ENCODE measurements around the gene SF3A2.

SF3A2 gene

GRCh38 chr19:2237869-2238153 is 1.2 kb downstream of the SF3A2 start:
- peaks cover 76% of the 10 kb centered on the region for H3K36me3 ChIP-seq (ENCODE audit: insufficient read depth, insufficient read length, low read length)
- H3K27me3 ChIP-seq (ENCODE audit: insufficient read depth, insufficient read length) = no peaks in the 10 kb centered on the region
- peaks cover 41% of the 10 kb centered on the region for H3K4me1 ChIP-seq (ENCODE audit: insufficient read depth, insufficient read length)
- peak overlapping the region; percentile 90 for H3K4me3 ChIP-seq (ENCODE audit: insufficient read length, low read depth)
- DNase-seq (ENCODE audit: low read depth, low spot score) = no peak
- H3K9me3 ChIP-seq (ENCODE audit: insufficient read depth, low read length) = no peaks in the 10 kb centered on the region
- TF ChIP-seq SUZ12 (IDR thresholded peaks at IDR 0.05; ENCODE audit: extremely low read depth, insufficient read depth, insufficient read length) (no peak), YY1 (IDR thresholded peaks at IDR 0.05; ENCODE audit: insufficient read depth, insufficient read length) (no peak)
- peak overlapping the region; percentile 99 for H3K9ac ChIP-seq (ENCODE audit: insufficient read length, low read depth)

DNA sequence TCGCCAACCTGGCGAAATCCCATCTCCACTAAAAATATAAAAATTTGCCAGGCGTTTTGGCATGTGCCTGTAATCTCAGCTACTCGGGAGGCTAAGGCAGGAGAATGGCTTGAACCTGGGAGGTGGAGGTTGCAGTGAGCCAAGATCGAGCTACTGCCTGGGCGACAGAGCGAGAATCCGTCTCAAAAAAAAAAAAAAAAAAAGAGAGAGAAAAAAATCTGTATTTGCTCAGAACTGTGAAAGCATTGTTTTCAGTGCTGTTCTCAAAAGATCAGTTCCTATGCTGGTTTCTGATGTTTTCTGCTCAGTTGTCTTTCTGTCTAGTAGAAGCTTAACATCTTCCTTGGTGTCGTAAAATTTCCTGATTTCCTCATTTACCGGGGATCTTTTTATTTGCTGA is 2.5 kb downstream of the SF3A2 start:
- no peak for DNase-seq (ENCODE audit: low read depth, low spot score)
- peaks cover 35% of the 10 kb centered on the region for H3K4me1 ChIP-seq (ENCODE audit: insufficient read depth, insufficient read length)
- no peak for TF ChIP-seq ZNF274 (IDR thresholded peaks at IDR 0.05; ENCODE audit: low read depth, low read length)
- no peak for TF ChIP-seq SUZ12 (IDR thresholded peaks at IDR 0.05; ENCODE audit: extremely low read depth, insufficient read depth, insufficient read length)
- TF ChIP-seq YY1 (IDR thresholded peaks at IDR 0.05; ENCODE audit: insufficient read depth, insufficient read length) = no peak
- peaks cover 76% of the 10 kb centered on the region for H3K36me3 ChIP-seq (ENCODE audit: insufficient read depth, insufficient read length, low read length)
- no peaks in the 10 kb centered on the region for H3K9me3 ChIP-seq (ENCODE audit: insufficient read depth, low read length)
- H3K27me3 ChIP-seq (ENCODE audit: insufficient read depth, insufficient read length) = no peaks in the 10 kb centered on the region
- peak overlapping the region; percentile 62 for H3K9ac ChIP-seq (ENCODE audit: insufficient read length, low read depth)
- peak overlapping the region; percentile 12 for H3K4me3 ChIP-seq (ENCODE audit: insufficient read length, low read depth)

DNA sequence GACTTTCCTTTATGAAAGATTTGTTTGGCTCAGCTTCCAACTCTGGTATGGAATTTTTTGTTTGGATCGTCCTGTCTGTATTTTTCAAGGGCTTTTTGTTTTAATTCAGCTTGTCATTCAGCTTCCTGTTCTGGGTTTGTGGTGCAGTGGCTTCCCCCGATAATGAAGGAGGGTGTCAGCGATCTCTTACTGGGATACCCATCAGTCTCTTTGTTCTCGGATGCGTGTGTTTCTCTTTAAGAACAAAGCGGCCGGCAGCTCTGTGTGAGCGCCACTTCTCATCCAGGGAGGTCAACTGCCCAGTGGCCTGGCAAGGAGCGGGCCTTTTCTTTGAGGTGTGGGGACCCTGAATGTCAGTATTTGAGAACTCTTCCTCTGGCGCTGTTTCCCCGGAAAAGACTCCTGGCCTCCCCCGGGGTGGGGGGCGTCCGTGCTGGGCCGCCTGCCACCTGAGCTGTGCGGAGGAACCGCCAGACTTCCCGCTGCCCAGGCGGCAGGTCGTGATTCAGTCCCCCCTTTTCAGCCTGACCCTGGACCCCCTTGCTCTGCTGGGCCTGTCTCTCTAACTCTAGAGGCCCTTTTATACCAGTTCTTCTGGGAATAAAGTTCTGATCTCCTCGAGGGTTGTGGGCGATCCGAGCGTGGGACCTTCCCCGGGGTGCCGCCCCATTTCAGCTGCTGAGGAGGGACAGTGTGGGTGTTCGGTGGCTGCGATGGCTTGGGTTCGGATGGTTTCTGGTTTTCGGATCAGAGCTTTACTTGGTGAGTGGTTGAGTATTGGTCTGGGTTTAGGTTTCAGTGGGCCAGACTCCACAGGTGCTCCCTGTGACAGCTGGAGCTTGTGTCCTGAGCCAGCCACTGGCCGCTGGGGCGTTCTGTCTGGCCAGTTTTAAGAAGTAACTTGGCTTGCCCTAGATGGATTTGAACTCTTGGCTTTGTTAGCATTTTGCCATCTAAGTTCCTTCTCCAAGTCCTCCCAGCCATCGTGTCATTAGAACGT is 3.4 kb downstream of the SF3A2 start:
- Histone ChIP-seq H3K36me3 (ENCODE audit: insufficient read depth, insufficient read length, low read length) (peaks cover 76% of the 10 kb centered on the region), H3K27me3 (ENCODE audit: insufficient read depth, insufficient read length) (no peaks in the 10 kb centered on the region), H3K9ac (ENCODE audit: insufficient read length, low read depth) (peak overlapping the region; percentile 65), H3K9me3 (ENCODE audit: insufficient read depth, low read length) (no peaks in the 10 kb centered on the region), H3K4me1 (ENCODE audit: insufficient read depth, insufficient read length) (peaks cover 34% of the 10 kb centered on the region), H3K4me3 (ENCODE audit: insufficient read length, low read depth) (peak overlapping the region; percentile 12)
- TF ChIP-seq YY1 (IDR thresholded peaks at IDR 0.05; ENCODE audit: insufficient read depth, insufficient read length) (no peak), ZNF274 (IDR thresholded peaks at IDR 0.05; ENCODE audit: low read depth, low read length) (no peak), SUZ12 (IDR thresholded peaks at IDR 0.05; ENCODE audit: extremely low read depth, insufficient read depth, insufficient read length) (no peak)
- DNase-seq (ENCODE audit: low read depth, low spot score) = no peak

DNA sequence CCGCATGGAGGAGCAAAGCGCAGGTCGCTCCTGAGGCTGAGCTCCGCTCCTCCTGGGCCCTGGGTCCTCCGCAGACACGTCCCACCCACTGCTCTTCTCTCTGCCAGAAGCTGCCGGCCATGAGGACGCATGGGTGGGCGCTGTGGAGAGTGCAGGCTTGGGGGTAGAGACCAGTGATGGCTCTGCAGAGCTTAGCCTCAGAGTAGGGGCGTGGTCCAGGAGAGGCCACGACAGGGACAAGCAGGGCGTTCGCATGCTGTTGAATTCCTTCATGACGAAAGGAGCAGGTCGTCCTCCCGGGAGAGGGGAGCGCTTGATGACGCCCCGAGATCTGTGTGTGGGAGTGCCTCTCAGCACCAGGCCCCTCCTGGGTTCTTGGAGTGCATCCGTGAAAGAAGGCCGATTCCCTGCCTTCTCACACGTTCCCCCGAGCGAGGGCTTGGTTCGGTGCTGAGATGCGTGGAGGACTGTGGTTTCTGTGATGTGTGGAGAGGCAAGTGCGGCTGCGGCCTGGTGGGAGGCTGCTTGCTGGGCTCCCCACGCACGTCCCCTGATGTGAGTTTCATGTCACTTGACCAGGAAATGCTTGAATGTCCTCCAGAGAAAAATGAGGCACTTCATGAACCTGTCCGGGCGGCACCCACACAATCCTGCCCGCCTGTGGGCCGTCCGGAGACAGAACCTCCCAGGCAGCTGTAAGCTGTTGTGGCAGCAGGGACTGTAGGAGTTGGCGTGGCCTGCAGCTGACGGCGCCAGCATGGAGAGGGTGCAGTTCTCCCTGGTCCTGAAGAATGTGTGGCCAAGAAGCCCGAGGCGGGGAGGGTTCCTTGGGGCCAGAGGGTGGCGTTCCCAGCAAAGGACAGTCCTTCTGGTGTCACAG is 4.5 kb downstream of the SF3A2 start:
- peaks cover 34% of the 10 kb centered on the region for H3K4me1 ChIP-seq (ENCODE audit: insufficient read depth, insufficient read length)
- H3K36me3 ChIP-seq (ENCODE audit: insufficient read depth, insufficient read length, low read length) = peaks cover 82% of the 10 kb centered on the region
- TF ChIP-seq YY1 (IDR thresholded peaks at IDR 0.05; ENCODE audit: insufficient read depth, insufficient read length) = no peak
- TF ChIP-seq ZNF274 (IDR thresholded peaks at IDR 0.05; ENCODE audit: low read depth, low read length) = no peak
- no peak for TF ChIP-seq SUZ12 (IDR thresholded peaks at IDR 0.05; ENCODE audit: extremely low read depth, insufficient read depth, insufficient read length)
- peak overlapping the region; percentile 65 for H3K9ac ChIP-seq (ENCODE audit: insufficient read length, low read depth)
- no peaks in the 10 kb centered on the region for H3K27me3 ChIP-seq (ENCODE audit: insufficient read depth, insufficient read length)
- no peak for DNase-seq (ENCODE audit: low read depth, low spot score)
- no peak overlapping the region for H3K4me3 ChIP-seq (ENCODE audit: insufficient read length, low read depth)
- no peaks in the 10 kb centered on the region for H3K9me3 ChIP-seq (ENCODE audit: insufficient read depth, low read length)

GRCh38 chr19:2242092-2242537 is 5.5 kb downstream of the SF3A2 start:
- TF ChIP-seq SUZ12 (IDR thresholded peaks at IDR 0.05; ENCODE audit: extremely low read depth, insufficient read depth, insufficient read length) (no peak), ZNF274 (IDR thresholded peaks at IDR 0.05; ENCODE audit: low read depth, low read length) (no peak), YY1 (IDR thresholded peaks at IDR 0.05; ENCODE audit: insufficient read depth, insufficient read length) (no peak)
- Histone ChIP-seq H3K4me1 (ENCODE audit: insufficient read depth, insufficient read length) (peaks cover 34% of the 10 kb centered on the region), H3K27me3 (ENCODE audit: insufficient read depth, insufficient read length) (no peaks in the 10 kb centered on the region), H3K4me3 (ENCODE audit: insufficient read length, low read depth) (no peak overlapping the region), H3K36me3 (ENCODE audit: insufficient read depth, insufficient read length, low read length) (peaks cover 91% of the 10 kb centered on the region), H3K9me3 (ENCODE audit: insufficient read depth, low read length) (no peaks in the 10 kb centered on the region), H3K9ac (ENCODE audit: insufficient read length, low read depth) (peak overlapping the region; percentile 11)
- DNase-seq (ENCODE audit: low read depth, low spot score) = no peak

DNA sequence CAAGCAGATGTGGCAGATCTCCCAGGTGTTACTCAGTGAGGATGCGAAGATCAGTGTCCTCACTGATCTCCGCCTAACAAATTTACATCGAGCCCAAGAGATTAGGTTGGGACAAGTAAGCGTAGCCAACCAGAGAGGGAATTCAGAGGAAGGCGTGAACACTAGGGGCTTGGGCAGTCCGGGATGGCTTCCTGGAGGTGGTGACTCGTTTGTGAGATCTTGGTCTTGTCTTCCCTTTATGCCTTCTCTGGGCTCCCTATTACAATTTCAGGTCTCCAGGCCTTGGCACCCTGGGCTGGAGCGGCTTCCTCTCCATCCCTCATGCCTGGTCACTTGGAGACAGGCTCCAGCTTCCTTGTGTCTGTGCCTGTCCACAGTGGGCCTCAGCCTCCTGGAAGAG is 6.2 kb downstream of the SF3A2 start:
- H3K36me3 ChIP-seq (ENCODE audit: insufficient read depth, insufficient read length, low read length) = peaks cover 92% of the 10 kb centered on the region
- H3K4me3 ChIP-seq (ENCODE audit: insufficient read length, low read depth) = peak overlapping the region; percentile 6
- peaks cover 33% of the 10 kb centered on the region for H3K4me1 ChIP-seq (ENCODE audit: insufficient read depth, insufficient read length)
- TF ChIP-seq ZNF274 (IDR thresholded peaks at IDR 0.05; ENCODE audit: low read depth, low read length) (no peak), SUZ12 (IDR thresholded peaks at IDR 0.05; ENCODE audit: extremely low read depth, insufficient read depth, insufficient read length) (no peak), YY1 (IDR thresholded peaks at IDR 0.05; ENCODE audit: insufficient read depth, insufficient read length) (no peak)
- H3K9me3 ChIP-seq (ENCODE audit: insufficient read depth, low read length) = no peaks in the 10 kb centered on the region
- peak overlapping the region; percentile 61 for H3K9ac ChIP-seq (ENCODE audit: insufficient read length, low read depth)
- no peaks in the 10 kb centered on the region for H3K27me3 ChIP-seq (ENCODE audit: insufficient read depth, insufficient read length)
- DNase-seq (ENCODE audit: low read depth, low spot score) = no peak
